B cell (primary cell): ENCODE results near the gene CERS1. TPM values are rescaled to one million over a fixed set of nuclear protein-coding genes. Genes with fewer than 3 reads are reported as not detected.

Experiments used
- ATAC-seq: fragments of 200-7000 bp; cut with Tn5 transposase; one replicate; pipeline ENCODE4 v1.10.0; 2021; ENCODE audit warnings: low read depth, mild to moderate bottlenecking, moderate number of reproducible peaks, moderate library complexity
- CTCF ChIA-PET: fragments of 350-600 bp; sonication (Branson Sonifier 250); formaldehyde crosslinking; loops from one replicate; lab custom pipeline; 2021; ENCODE audit warnings: antibody characterized with exemption, inconsistent platforms; lab: Charles Lee
- POLR2A ChIA-PET: fragments of 350-600 bp; sonication (Branson Sonifier 250); formaldehyde crosslinking; loops from one replicate; lab custom pipeline; 2021; ENCODE audit warnings: antibody characterized with exemption; lab: Charles Lee
- DNase-seq: peaks from one replicate; pipeline ENCODE4 v3.0.0; 2013
- H2AFZ ChIP-seq: 2 replicates; pipeline ENCODE4 v1.6.1; 2012; ENCODE audit warnings: mild to moderate bottlenecking, low read depth, low read length; ENCODE audit not compliant: insufficient read depth, poor library complexity, severe bottlenecking
- H3K27ac ChIP-seq, 2 donors: 1 replicate in 1 of 2; 2 replicates in 1 of 2; pipeline ENCODE4 v1.5.1; 2012 to 2013; ENCODE audit warnings: low read length in 2 of 2, mild to moderate bottlenecking in 2 of 2, moderate library complexity in 1 of 2
- H3K27me3 ChIP-seq, 4 experiments: fragments of 200-600 bp in 1 of 4; sonication (generic) in 1 of 4; replicated peaks in 1 of 4; 1 replicate in 2 of 4; 2 replicates in 2 of 4; pipeline versions ENCODE4 v1.6.1 to v1.7.0; 2013 to 2016; ENCODE audit warnings: low read length in 3 of 4, mild to moderate bottlenecking in 2 of 4, mixed read lengths in 1 of 4, moderate library complexity in 1 of 4; ENCODE audit not compliant: insufficient read depth in 4 of 4, control insufficient read depth in 3 of 4; ENCODE audit errors: control extremely low read depth in 1 of 4
- H3K36me3 ChIP-seq, 2 experiments: replicated peaks in 1 of 2; 1 replicate in 1 of 2; 2 replicates in 1 of 2; pipeline versions ENCODE4 v1.6.1 to v1.7.1; 2013; ENCODE audit warnings: low read length in 1 of 2; ENCODE audit not compliant: insufficient read depth in 2 of 2, control insufficient read depth in 1 of 2; ENCODE audit errors: control extremely low read depth in 1 of 2, extremely low read depth in 1 of 2
- H3K4me1 ChIP-seq, 2 donors: fragments of 200-600 bp in 1 of 2; sonication (generic) in 1 of 2; 1 replicate in 1 of 2; 2 replicates in 1 of 2; pipeline versions ENCODE4 v1.5.1 to v1.6.1; 2013 to 2017; ENCODE audit warnings: low read length in 2 of 2; ENCODE audit not compliant: control insufficient read depth in 2 of 2, insufficient read depth in 2 of 2
- H3K4me2 ChIP-seq: replicated peaks from 2 replicates; pipeline ENCODE3; 2012; ENCODE audit warnings: mild to moderate bottlenecking, low read depth, low read length; ENCODE audit not compliant: poor library complexity, severe bottlenecking
- H3K4me3 ChIP-seq, 5 experiments: fragments of 200-600 bp in 1 of 5; sonication (generic) in 1 of 5; 1 replicate in 3 of 5; 2 replicates in 2 of 5; pipeline versions ENCODE4 v1.5.1 to v1.7.0; 2011 to 2016; ENCODE audit warnings: low read length in 4 of 5, mild to moderate bottlenecking in 4 of 5, low read depth in 2 of 5, control low read depth in 1 of 5, moderate library complexity in 1 of 5; ENCODE audit not compliant: insufficient read depth in 1 of 5; ENCODE audit errors: control extremely low read depth in 1 of 5, extremely low read depth in 1 of 5
- H3K79me2 ChIP-seq: fragments of 200-600 bp; sonication (generic); one replicate; pipeline ENCODE4 v1.6.0; 2016; ENCODE audit warnings: low read length; ENCODE audit not compliant: control insufficient read depth, insufficient read depth
- H3K9ac ChIP-seq: fragments of 200-600 bp; sonication (generic); 2 replicates; pipeline ENCODE4 v1.6.1; 2017; ENCODE audit warnings: mild to moderate bottlenecking, low read length, moderate library complexity
- H3K9me3 ChIP-seq, 3 donors: one replicate each; pipeline versions ENCODE4 v1.6.1 to v1.7.1; 2013; ENCODE audit warnings: low read length in 2 of 3; ENCODE audit not compliant: control insufficient read depth in 2 of 3, insufficient read depth in 1 of 3; ENCODE audit errors: control extremely low read depth in 1 of 3
- H4K20me1 ChIP-seq: 2 replicates; pipeline ENCODE4 v1.6.0; 2012; ENCODE audit warnings: mild to moderate bottlenecking, low read length; ENCODE audit not compliant: insufficient read depth, control insufficient read depth, poor library complexity, severe bottlenecking
- H3K27ac Mint-ChIP-seq: one replicate; pipeline ENCODE4 v1.8.0; 2021; ENCODE audit warnings: mixed read lengths
- H3K27me3 Mint-ChIP-seq: one replicate; pipeline ENCODE4 v1.8.0; 2021; ENCODE audit warnings: mixed read lengths
- H3K4me1 Mint-ChIP-seq: one replicate; pipeline ENCODE4 v1.8.0; 2021; ENCODE audit warnings: mixed read lengths
- H3K4me3 Mint-ChIP-seq: one replicate; pipeline ENCODE4 v1.8.0; 2021; ENCODE audit warnings: mixed read lengths
- H3K9me3 Mint-ChIP-seq: one replicate; pipeline ENCODE4 v1.8.0; 2022; ENCODE audit warnings: mixed read lengths; ENCODE audit not compliant: insufficient read depth
- CTCF ChIP-seq: fragments of 200-600 bp; IDR thresholded peaks from one replicate; pipeline ENCODE4 v1.8.0; 2022; ENCODE audit warnings: antibody characterized with exemption, mild to moderate bottlenecking
- EZH2 ChIP-seq: IDR thresholded peaks from 2 replicates; pipeline ENCODE4 v1.6.1; 2012; ENCODE audit warnings: borderline replicate concordance, low read depth, mild to moderate bottlenecking, moderate library complexity, low read length; ENCODE audit not compliant: insufficient read depth, poor library complexity, severe bottlenecking
- WGBS: methylation state at CpG from one replicate; pipeline ENCODE4 v1.1.5; 2013; ENCODE audit warnings: missing lambda C conversion rate; ENCODE audit not compliant: insufficient coverage; 5-methylcytosine and 5-hydroxymethylcytosine counted together
- intact Hi-C: fragments of 100-400 bp; cut with micrococcal nuclease; formaldehyde crosslinking; loops from one replicate; pipeline ENCODE4 v1.10.0; 2022
- polyA plus RNA-seq: library from polyadenylated mRNA; depleted of rRNA; stranded (reverse); fragments of >200 nt; gene quantifications from 2 replicates; pipeline ENCODE4 v1.2.3, GENCODE V29; 2012
- total RNA-seq, 2 donors: library from RNA; stranded (reverse); fragments of 120-200 nt in 1 of 2; gene quantifications; 1 replicate in 1 of 2; 2 replicates in 1 of 2; pipeline versions ENCODE4 v1.2.3 to v1.2.4, GENCODE V29; 2013 to 2022

CERS1 gene
- total and polyA plus RNA-seq, 2 donors (not counting 1 experiment from before 2014, with no cell fraction given), result not detected

DNA sequence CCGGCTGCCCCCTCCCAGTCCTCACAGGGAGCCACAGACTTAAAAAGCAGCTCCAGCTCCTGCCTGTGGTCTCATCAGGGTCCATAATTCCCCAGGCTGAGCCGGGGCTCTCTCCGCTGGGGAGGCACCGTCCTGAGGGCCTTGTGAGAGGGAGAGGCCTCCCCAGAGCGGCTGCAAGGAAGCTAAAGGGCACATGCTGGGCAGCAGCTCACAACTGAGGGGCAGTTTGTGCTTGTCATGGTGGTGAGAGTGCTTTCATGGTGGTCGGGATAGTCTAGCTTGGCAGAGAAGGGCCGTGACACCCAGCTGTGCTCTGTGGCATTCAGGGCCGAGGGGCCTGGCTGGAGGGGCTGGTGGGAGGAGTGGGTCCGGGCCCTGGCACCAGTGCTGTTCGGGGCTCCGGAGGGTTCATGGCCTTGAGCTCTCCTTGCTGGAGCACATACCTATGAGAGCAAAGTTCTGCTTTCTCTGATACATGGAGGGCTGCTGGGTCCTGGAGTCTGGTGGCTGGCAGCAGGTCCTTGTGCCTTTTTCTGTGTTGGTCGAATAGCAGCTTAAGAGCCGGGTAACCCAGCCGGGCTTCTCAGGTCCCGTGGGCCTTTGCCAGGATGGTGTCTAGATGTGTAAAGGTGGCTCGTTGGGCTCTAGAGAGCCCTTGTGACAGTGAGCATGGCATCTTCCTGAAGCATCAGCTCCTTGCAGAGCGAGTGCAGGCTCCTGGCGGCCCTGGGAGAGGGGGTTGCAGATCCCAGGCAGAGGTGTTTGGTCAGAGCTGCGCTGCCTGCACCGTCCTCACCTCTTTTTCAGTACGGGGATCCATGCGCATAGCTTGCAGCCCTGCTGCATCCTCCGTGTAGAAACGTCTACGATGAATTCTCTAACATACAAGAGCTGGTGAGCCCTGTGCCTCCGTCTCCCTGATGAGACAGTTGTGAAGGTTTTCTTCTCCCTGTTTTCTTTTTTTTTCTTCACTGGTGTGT is 55.4 kb downstream of the CERS1 start:
- peaks cover 76% of the 10 kb centered on the region for H3K4me1 Mint-ChIP-seq
- intact Hi-C loops, result no loop called here
- peaks cover 99% of the 10 kb centered on the region for H4K20me1 ChIP-seq
- no peaks in the 10 kb centered on the region for H3K9me3 Mint-ChIP-seq
- no peaks in the 10 kb centered on the region for H3K27me3 Mint-ChIP-seq
- no peak overlapping the region for H3K9ac ChIP-seq
- 92% methylated on average over 21 of the region's 26 CpGs for WGBS
- no peak for TF ChIP-seq EZH2
- TF ChIP-seq CTCF, result no peak
- H3K27ac ChIP-seq, result no peak overlapping the region
- no peak overlapping the region for H3K4me3 Mint-ChIP-seq
- peaks cover 1 to 30% of the 10 kb centered on the region in 2 experiments for H3K36me3 ChIP-seq
- H3K4me3 ChIP-seq, result no peak overlapping the region
- no peaks in the 10 kb centered on the region for H3K9me3 ChIP-seq
- peak overlapping the region; percentile 13 for H3K4me2 ChIP-seq
- POLR2A ChIA-PET, result no interaction called here
- no peak overlapping the region for H2AFZ ChIP-seq
- no peak for ATAC-seq
- CTCF ChIA-PET, result interaction anchor here (0.7 to 1.1 kb wide), 2 partner anchors 246 to 321 kb away, joined by 3 read pairs; no protein-coding TSS in a partner anchor
- no peak overlapping the region for H3K27ac Mint-ChIP-seq
- peaks cover 100% of the 10 kb centered on the region for H3K79me2 ChIP-seq
- H3K4me1 ChIP-seq, result peaks cover 18 to 54% of the 10 kb centered on the region in 2 donors
- no peaks in the 10 kb centered on the region for H3K27me3 ChIP-seq
- DNase-seq, result peak; percentile 20
